Prostate gland (tissue), 2 donors: ENCODE results near the gene PGGT1B. TPM values are rescaled to one million over a fixed set of nuclear protein-coding genes. Genes with fewer than 3 reads are reported as not detected.

Experiments
- DNase-seq: peaks from one replicate; pipeline ENCODE4 v3.0.0-alpha.2; 2019; ENCODE audit warnings: low spot score
- H3K27ac ChIP-seq, 2 donors: fragments of 200-600 bp; sonication (generic); 2 replicates each; pipeline ENCODE4 v1.5.1; 2017 to 2019
- H3K27me3 ChIP-seq: fragments of 200-600 bp; sonication (generic); replicated peaks from 2 replicates; pipeline ENCODE4 v1.5.1; 2019; ENCODE audit not compliant: insufficient read depth
- H3K36me3 ChIP-seq, 2 donors: fragments of 200-600 bp; sonication (generic); 1 replicate in 1 of 2; 2 replicates in 1 of 2; pipeline versions ENCODE4 v1.5.1 to v1.8.1; 2017 to 2019
- H3K4me1 ChIP-seq: fragments of 200-600 bp; sonication (generic); replicated peaks from 2 replicates; pipeline ENCODE4 v1.5.1; 2019
- H3K4me3 ChIP-seq, 2 donors: fragments of 200-600 bp; sonication (generic); 2 replicates each; pipeline ENCODE4 v1.5.1; 2017 to 2019
- H3K9me3 ChIP-seq: fragments of 200-600 bp; sonication (generic); 2 replicates; pipeline ENCODE4 v1.5.1; 2017
- POLR2A ChIP-seq: fragments of 450-650 bp; IDR thresholded peaks from one replicate; pipeline ENCODE4 v1.6.1; 2016; ENCODE audit warnings: antibody characterized with exemption, mild to moderate bottlenecking
- POLR2AphosphoS5 ChIP-seq: sonication (generic); formaldehyde crosslinking; IDR thresholded peaks from one replicate; pipeline ENCODE4 v1.6.1; 2017; ENCODE audit warnings: antibody characterized with exemption
- WGBS: methylation state at CpG from one replicate; pipeline ENCODE4 v1.1.5; 2018; 5-methylcytosine and 5-hydroxymethylcytosine counted together
- intact Hi-C: fragments of 100-400 bp; cut with DNase I; formaldehyde crosslinking; loops from one replicate; pipeline ENCODE4 v1.14.2; 2022
- total RNA-seq, 2 donors: library from RNA; depleted of rRNA; stranded (reverse); fragments of >200 nt; gene quantifications; one replicate each; pipeline ENCODE4 v1.1.0, GENCODE V29; 2016
- TF ChIP-seq, protein P1 (sequence below), 4 experiments: fragments of 200-600 bp in 2 of 4; fragments of 450-650 bp in 2 of 4; sonication (generic) in 2 of 4; IDR thresholded peaks; 1 replicate in 3 of 4; 2 replicates in 1 of 4; pipeline ENCODE4 v1.5.1; 2016 to 2019; ENCODE audit warnings: antibody characterized with exemption in 4 of 4, mild to moderate bottlenecking in 2 of 4, moderate library complexity in 2 of 4

The PGGT1B gene
- 10 to 100 TPM in 1 of 2 donors, 1 to 10 TPM in 1; 9.1 to 15.3 TPM for total RNA-seq

DNA sequence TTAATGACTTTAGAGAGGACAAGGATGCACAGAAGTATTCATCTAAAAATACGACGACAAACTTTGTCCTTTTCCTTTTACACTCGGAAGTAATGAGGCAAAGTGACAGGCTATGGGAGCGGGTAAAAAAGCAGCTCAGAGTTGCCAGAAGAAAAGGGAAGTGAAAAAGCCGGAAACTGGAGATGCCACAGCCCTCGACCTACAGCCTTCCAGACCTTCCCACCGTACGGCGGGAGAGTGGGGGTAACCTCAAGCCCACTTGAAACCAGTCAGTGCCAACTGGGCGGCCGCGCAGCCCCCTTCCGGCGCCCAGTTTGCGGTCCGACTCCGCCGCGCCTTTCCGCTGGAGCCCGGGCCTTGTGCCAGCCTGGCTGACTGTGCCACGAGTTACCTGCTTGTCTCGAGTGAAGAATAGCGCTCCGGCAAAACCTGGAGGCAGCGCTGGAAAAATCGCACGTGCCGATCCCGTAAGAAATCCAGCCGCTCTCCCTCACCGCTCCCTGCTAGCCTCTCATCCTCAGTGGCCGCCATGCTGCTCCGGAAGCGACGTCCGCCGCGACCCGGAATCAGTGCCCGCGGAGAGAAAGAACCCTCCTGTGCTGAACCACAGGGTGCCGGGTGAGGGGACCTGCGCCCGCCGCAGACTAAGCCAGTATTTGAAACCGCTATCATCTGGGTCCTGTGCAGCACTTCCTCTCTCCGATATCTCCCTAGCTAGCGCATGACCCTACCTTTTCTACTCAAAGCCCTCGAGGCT is at the start of gene PGGT1B:
TSS of gene PGGT1B (minus strand) at position 557 of the 757 bp plus-strand sequence. CDS start at position 531, 26 bp downstream.
- WGBS, result 1% methylated on average over 48 of the region's 50 CpGs
- Histone ChIP-seq H3K36me3 (no peaks in the 10 kb centered on the region), H3K9me3 (no peaks in the 10 kb centered on the region), H3K4me1 (peaks cover 3% of the 10 kb centered on the region), H3K27ac (peak within 1 kb of the TSS; percentile 82 to 84), H3K27me3 (no peaks in the 10 kb centered on the region), H3K4me3 (peak within 1 kb of the TSS; percentile 82 to 87)
- peak; percentile 53 for DNase-seq
- intact Hi-C loops, result no loop called here
- TF ChIP-seq, protein P1, sequence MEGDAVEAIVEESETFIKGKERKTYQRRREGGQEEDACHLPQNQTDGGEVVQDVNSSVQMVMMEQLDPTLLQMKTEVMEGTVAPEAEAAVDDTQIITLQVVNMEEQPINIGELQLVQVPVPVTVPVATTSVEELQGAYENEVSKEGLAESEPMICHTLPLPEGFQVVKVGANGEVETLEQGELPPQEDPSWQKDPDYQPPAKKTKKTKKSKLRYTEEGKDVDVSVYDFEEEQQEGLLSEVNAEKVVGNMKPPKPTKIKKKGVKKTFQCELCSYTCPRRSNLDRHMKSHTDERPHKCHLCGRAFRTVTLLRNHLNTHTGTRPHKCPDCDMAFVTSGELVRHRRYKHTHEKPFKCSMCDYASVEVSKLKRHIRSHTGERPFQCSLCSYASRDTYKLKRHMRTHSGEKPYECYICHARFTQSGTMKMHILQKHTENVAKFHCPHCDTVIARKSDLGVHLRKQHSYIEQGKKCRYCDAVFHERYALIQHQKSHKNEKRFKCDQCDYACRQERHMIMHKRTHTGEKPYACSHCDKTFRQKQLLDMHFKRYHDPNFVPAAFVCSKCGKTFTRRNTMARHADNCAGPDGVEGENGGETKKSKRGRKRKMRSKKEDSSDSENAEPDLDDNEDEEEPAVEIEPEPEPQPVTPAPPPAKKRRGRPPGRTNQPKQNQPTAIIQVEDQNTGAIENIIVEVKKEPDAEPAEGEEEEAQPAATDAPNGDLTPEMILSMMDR (IDR thresholded peaks at IDR 0.05), result no peak
- TF ChIP-seq POLR2A, result no peak
- no peak for TF ChIP-seq POLR2AphosphoS5

DNA sequence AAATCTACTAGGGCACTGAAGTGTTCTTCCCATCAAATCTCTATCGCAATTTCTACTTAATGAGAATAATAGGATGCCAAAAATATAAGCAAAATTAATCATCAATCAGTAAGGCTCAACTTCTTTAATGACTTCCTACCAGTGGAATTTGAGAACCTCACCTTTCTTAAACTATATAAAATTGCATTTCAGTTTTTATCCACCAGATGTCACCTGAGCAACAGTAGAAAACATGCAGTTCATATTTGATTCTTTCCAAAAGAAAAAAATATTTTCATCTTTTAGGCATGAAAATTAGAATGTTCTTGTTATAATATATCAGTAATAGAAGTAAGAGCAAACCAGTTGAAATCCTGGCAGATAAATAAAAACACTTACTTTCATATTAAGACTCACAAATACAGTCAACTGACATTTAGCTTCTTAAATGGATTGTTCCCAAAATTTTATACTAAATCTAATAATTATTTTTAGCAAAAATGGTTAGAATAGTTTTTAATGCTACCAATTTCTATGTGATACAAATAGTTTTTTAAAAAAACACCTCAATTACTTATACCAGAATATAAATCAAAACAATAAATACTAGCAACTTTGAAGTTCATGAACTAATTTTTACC is 47.2 kb upstream of the PGGT1B start:
- intact Hi-C loops, result loop anchor here (5.0 to 10.0 kb wide), 2 partner anchors 277 to 525 kb away; no protein-coding TSS in a partner anchor
- H3K27ac ChIP-seq, result no peak overlapping the region
- no peak for DNase-seq
- no peaks in the 10 kb centered on the region for H3K36me3 ChIP-seq
- H3K4me3 ChIP-seq, result no peak overlapping the region
- TF ChIP-seq, protein P1 (IDR thresholded peaks at IDR 0.05), result peak in 3 of 4 experiments; percentile 65 to 79 (median 79)
- no peak for TF ChIP-seq POLR2AphosphoS5
- no peaks in the 10 kb centered on the region for H3K4me1 ChIP-seq
- WGBS, result 2% methylated on average over 1 of the region's 1 CpG
- H3K9me3 ChIP-seq, result no peaks in the 10 kb centered on the region
- no peaks in the 10 kb centered on the region for H3K27me3 ChIP-seq

DNA sequence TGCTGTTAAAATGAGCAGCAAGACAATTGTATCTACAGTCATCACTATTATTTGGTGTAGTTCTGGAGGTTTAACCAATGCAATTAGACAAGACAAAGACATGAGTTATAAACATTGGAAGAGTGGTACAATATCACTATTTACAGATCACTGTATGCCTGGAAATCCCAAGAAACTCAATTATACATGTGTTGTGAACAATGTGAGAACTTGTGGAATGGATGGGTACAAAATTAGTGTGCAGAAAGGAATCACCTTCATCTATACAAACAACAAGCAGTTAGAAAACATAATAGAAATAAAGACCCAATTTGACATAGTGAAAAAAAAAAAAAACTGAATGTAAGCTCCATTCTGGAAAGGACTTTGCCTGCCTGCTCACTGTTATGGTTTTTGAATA is 46.1 kb upstream of the PGGT1B start:
- Histone ChIP-seq H3K4me1 (no peaks in the 10 kb centered on the region), H3K36me3 (no peaks in the 10 kb centered on the region), H3K9me3 (no peaks in the 10 kb centered on the region), H3K4me3 (no peak overlapping the region), H3K27me3 (no peaks in the 10 kb centered on the region), H3K27ac (no peak overlapping the region)
- TF ChIP-seq POLR2AphosphoS5 (no peak), POLR2A (no peak)
- TF ChIP-seq, protein P1 (IDR thresholded peaks at IDR 0.05), result no peak
- DNase-seq, result no peak
- intact Hi-C loops, result no loop called here

DNA sequence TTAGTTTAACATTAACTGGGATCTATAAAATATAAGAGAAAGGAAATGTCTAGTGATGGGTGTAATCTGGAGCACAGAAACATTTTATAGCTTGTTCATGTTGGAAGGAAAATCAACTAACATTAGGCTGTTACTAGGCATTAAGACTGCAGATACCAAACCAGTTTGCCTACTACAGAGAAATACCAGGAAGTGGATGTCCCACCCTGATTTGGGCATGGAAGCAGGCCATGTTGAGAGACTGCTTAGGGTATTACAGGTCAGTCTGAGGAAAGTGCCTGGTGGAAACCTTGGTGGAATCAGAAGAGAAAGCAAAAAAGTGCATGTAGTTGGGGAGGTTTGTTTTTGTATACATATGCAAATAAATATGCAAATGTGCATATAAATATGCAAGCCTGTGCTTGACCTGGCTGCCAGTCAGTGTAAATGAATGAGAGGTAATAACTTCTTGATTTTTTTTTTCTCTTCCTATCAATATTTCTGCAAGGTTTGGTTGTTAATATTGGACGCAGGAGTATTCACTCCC is 43.4 kb upstream of the PGGT1B start:
- no peaks in the 10 kb centered on the region for H3K9me3 ChIP-seq
- intact Hi-C loops, result no loop called here
- H3K27me3 ChIP-seq, result no peaks in the 10 kb centered on the region
- no peak overlapping the region for H3K4me3 ChIP-seq
- no peaks in the 10 kb centered on the region for H3K4me1 ChIP-seq
- H3K36me3 ChIP-seq, result no peaks in the 10 kb centered on the region
- DNase-seq, result peak; percentile 56
- peak; percentile 70 for TF ChIP-seq POLR2AphosphoS5
- TF ChIP-seq, protein P1 (IDR thresholded peaks at IDR 0.05), result no peak
- WGBS, result 84% methylated on average over 1 of the region's 1 CpG
- H3K27ac ChIP-seq, result no peak overlapping the region
